Stimulated activated CD4-positive, alpha-beta T cell treated with anti-CD3 and anti-CD28 coated beads, Interleukin-1b, Interleukin-23, amount 100 ng/mL, for 4 hours (primary cell): ENCODE results near the gene CDYL2.
"Not testable (repeated sequence)": the region's sequence is repeated elsewhere in the genome, so short reads cannot be mapped to it uniquely, and the experiment has no call there.

ENCODE experiments used
- DNase-seq, 2 donors: peaks; one replicate each; pipeline ENCODE4 v3.0.0-alpha.2; 2020; ENCODE audit warnings: low read depth in 2 of 2

The CDYL2 gene

GRCh38 chr16:80670170-80670865, 134.1 kb downstream of the CDYL2 start:
- no peak for DNase-seq

DNA sequence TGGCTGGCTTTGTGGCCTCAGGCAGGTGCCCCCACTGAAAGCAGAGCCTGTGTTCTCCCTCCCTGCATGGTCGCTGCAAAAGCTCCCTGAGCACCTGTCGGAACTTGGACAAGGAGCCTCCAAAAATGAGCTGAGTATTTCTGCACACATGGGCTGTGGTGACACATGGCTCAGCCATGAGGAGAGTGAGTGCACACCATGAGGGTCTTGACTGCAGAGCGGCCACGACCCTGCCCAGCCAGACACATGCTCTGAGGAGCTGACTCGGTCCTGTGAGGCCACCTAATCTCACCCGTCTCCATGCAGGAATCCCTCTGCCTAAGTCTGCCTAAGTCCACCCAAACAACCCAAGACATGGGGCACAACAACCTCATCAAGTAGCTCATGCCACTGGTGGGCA, 134.7 kb downstream of the CDYL2 start:
- no peak for DNase-seq

DNA sequence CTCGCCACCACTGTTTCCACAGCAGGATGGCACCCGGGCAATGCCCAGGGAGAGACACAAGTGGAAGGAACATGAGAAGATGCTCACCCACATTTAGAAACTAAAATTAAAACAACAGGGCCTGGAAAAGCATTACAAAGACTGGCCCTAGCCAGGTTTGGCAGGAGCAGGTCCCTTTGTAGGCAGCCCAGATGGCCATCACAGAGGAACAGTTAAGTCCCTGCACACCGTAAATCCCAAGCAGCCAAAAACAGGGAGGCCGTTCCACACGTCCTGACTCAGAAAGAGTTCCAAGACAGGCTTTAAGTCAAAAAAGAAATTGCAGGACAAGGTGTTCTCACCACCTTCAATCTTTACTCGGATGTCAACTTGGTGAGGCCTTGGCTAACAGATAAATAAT, 136.5 kb downstream of the CDYL2 start:
- DNase-seq = no peak

DNA sequence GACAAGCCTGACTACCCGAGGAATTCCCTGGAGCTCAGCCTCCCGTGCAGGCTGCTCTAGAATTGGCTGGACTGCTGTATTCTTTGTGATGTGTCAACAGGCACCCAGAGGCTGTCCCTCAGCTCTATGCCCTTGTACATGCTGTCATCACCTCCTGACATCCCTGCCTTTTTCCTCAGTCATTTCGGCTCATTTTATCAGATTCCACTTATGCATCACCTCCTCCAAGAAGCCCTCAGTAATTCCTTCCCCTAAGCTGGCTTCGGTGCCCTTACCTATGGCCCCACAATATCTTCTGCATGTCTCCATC, 137.2 kb downstream of the CDYL2 start:
- no peak for DNase-seq

- no peak for DNase-seq
These were observed 137.8 kb downstream of the CDYL2 start for GRCh38 chr16:80666378-80667250.

GRCh38 chr16:80665356-80665755, 139.0 kb downstream of the CDYL2 start:
- no peak for DNase-seq

GRCh38 chr16:80664786-80665185, 139.6 kb downstream of the CDYL2 start:
- no peak for DNase-seq

DNA sequence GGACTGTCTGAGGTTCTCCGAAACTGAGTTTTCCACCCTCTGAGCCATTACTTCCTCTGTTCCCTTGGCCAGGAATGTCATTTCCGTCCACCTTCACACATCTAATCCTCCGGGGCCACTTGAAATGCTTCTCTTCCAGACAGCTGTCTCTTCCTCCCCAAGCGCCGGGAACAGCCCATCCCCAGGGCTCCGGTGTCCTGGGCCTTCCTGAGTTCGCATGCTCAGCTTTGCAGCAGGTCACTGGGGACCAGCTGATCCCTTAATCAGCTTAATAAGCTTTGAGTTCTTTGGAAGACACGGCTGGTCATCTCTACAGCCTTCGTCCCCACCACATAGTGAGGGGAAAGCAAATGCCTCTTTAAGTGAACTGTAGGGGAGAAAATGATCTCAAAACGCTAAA, 140.2 kb downstream of the CDYL2 start:
- DNase-seq = no peak

DNA sequence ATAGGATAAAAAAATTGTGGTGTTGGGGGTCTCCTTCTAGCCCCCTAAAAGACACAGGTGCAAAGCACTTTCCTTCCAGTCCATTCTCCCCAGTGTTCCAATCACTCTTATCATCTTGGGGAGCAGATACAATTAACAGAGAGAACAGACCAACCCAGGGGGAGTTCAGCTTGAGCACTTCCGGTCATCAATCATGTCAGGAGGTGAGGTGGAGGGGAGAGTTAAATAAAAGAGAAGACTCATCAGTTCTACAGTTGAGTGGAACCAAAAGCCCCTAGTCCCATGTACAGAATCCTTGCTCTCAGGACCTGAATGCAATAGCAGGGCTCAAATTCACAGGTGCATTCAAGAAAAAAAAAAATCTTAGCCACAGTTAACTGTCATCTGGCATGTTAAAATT, 141.3 kb downstream of the CDYL2 start:
- DNase-seq = no peak

DNA sequence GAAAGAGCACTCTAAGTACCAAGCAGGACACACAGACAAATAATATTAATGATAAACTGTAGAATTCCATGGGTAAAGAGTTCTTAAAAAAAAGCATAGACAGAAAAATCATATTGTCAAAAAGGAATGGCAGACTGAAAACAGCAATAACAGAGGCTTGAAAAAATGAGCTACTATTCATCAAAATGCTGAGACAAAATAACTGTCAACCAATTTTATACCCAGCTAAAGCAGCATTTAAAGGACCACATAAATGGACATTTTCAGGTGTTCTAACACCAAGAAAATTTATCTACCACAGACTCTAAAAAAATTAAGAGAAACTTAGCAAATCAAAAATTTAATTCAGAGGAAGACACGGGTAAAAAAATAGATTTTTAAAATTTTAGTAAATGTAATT, 144.5 kb downstream of the CDYL2 start:
- DNase-seq = no peak

- no peak for DNase-seq
These were observed 147.7 kb downstream of the CDYL2 start for GRCh38 chr16:80656711-80657150.

DNA sequence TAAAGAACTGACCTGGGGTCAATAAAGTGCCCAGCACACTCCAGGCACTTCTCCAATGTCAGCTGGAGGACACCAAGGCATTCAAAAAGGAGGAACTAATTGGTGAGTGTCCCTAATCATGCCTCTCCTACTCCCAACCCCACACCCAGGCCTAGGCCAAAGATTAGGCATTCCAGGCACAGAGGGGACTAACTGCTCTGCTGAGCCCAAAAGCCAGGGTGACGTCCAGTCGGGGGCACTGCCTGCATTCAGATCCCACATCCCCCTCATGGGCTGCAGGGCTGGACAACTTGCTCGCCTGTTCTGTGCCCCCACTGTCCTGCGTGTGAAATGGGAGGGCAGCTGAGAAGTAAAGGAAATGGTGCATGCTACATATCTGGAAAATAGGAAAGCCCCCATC, 148.2 kb downstream of the CDYL2 start:
- DNase-seq = no peak

DNA sequence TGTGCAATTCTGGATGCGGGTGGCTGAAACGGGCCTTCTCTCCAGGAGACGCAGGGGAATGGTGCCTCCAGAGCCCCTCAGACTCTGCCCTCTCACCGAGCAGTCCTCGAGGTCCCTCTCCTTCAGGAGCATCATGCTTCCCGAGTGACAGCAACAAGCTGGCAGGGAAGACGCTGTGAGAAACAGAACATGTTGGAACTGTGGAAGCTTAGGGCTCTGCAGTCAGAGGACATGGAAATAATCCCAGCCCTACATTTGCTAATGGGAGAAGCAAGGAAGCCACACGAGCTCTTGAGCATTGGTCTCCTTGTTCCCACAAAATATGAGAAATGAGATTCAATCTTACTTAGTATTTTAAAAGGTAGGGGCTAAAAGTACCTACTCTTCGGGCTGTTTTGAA, 148.6 kb downstream of the CDYL2 start:
- DNase-seq = no peak

- no peak for DNase-seq
These were observed 150.1 kb downstream of the CDYL2 start for GRCh38 chr16:80654094-80654862.

DNA sequence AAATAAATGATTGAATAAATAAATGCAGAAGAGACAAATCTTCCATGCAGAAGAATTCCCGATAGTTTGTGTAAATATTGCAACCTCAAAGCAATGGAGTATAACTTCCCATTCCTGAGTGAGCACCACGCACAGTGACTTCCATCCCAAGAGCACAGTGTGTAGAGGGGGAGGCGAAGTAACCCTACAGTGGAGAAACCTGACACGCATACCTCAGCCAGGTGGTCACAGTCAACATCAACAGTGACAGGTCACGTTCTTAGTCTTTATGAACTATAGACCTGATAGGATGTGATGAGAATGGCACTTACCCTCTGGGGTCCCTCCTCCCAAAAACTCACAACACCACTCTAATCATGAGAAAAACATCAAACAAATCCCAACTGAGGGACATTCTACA, 152.0 kb downstream of the CDYL2 start:
- no peak for DNase-seq

DNA sequence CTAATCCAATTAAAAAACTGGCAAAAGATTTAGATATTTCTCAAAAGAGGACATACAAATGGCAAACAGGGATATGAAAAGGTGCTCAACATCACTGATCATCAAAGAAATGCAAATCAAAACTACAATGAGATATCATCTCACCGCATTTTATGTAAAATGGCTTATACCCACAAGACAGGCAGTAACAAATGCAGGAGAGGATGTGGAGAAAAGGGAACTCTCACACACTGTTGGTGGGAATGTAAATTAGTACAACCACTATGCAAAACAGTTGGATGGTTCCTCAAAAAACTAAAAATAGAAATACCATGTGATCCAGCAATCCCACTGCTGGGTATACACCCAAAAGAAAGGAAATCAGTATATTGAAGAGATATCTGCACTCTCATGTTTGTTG, 154.1 kb downstream of the CDYL2 start:
- not testable (repeated sequence) for DNase-seq

DNA sequence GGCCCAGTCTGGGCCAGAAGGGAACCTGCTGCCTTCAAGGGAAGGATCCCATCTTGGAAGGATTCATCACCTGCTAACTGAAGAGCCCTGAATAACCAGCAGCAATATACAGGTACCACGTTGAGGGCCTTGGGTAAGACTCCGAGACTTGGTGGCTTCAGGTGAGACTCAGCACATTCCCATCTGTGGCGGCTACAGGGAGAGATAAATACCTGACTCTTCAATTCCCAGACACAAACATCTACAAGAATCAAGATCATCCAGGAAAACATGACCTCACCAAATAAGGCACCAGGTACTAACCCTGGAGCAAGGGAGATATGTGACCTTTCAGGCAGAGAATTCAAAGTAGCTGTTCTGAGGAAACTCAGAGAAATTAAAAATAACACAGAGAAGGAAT, 164.1 kb downstream of the CDYL2 start:
- no peak for DNase-seq

- no peak for DNase-seq
These were observed 164.8 kb downstream of the CDYL2 start for GRCh38 chr16:80639636-80640035.

DNA sequence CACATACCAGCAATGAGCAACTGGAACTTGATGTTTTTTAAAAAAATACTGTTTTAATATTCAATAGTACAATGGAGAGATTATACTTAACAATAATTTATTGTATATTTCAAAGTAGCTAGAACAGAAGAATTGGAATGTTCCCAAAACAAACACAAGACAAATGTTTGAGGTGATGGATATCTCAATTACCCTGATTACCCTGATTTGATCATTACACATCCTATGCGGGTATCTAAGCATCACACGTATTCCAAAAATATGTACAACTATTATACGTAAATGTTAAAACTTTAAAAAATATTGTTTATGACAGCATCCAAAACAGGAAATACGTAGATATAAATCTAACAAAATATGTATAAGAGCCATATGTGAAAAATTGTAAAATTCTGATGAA, 166.8 kb downstream of the CDYL2 start:
- DNase-seq = no peak

GRCh38 chr16:80631581-80631980, 172.8 kb downstream of the CDYL2 start:
- DNase-seq = no peak

- no peak for DNase-seq
These were observed 176.1 kb downstream of the CDYL2 start for GRCh38 chr16:80628254-80628653.

DNA sequence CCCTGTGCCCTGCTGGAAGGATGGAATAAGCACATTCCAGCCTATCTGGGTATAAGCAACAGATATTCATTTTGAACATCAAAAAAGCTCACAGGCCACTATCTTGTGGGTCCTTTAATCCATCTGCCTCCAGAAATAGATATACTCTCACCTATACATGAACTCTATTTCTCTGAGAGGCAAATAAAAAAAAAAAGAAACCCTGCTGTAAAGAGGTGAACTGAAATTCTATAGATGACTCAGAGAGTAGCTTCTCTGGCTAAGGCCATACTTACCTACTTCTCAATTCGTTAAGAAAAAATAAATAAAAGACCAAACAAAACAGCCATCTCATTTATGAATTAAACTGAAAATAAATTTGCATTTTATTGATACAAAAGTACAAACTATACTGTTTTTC, 177.3 kb downstream of the CDYL2 start:
- no peak for DNase-seq

GRCh38 chr16:80623376-80623775, 181.0 kb downstream of the CDYL2 start:
- DNase-seq = no peak
